HepG2 (cell line): ENCODE data around the gene IL1RAP. TPM values are rescaled to one million over a fixed set of nuclear protein-coding genes. Genes with fewer than 3 reads are reported as not detected.

Experiments
- ATAC-seq: fragments of 200-7000 bp; cut with Tn5 transposase; 3 replicates; pipeline ENCODE4 v1.9.1; 2020; ENCODE audit warnings: mild to moderate bottlenecking, moderate library complexity
- BruUV-seq: library from RNA; stranded (reverse); fragments of 400-500 nt; replicated peaks from 2 replicates; lab custom pipeline; 2021; lab: Mats Ljungman, UMichigan
- CTCF ChIA-PET: fragments of 300-600 bp; formaldehyde crosslinking; extraction: SDS; loops from one replicate; lab custom pipeline; 2021; ENCODE audit warnings: low total read pairs, inconsistent platforms, low intra/inter-chr PET ratio; lab: Yijun Ruan, JAX
- POLR2A ChIA-PET: fragments of 350-600 bp; sonication (Branson Sonifier 250); formaldehyde crosslinking; loops from one replicate; lab custom pipeline; 2020; ENCODE audit warnings: antibody characterized with exemption, inconsistent platforms; lab: Yijun Ruan, JAX
- DNase-seq: peaks from one replicate; pipeline ENCODE4 v3.0.0-alpha.2; 2015; ENCODE audit warnings: low spot score
- FAIRE-seq: peaks from 3 replicates; lab custom pipeline; 2011; peaks lifted over from hg19 to GRCh38; lab: Jason Lieb, UNC
- H2AFZ ChIP-seq: one replicate; pipeline ENCODE4 v1.6.1; 2011; ENCODE audit warnings: low read length, inconsistent platforms
- H3K27ac ChIP-seq: fragments of 300-600 bp; 3 replicates; pipeline ENCODE4 v1.8.0; 2011; ENCODE audit warnings: mixed run types, mild to moderate bottlenecking, mixed read lengths, low read length, inconsistent platforms; ENCODE audit not compliant: insufficient read depth; ENCODE audit errors: extremely low read length
- H3K27me3 ChIP-seq, 2 experiments: fragments of 200-600 bp in 1 of 2; 2 replicates in 1 of 2; 3 replicates in 1 of 2; pipeline versions ENCODE4 v1.6.0 to v1.8.0; 2011; ENCODE audit warnings: low read length in 2 of 2, mild to moderate bottlenecking in 2 of 2, moderate library complexity in 2 of 2, inconsistent platforms in 1 of 2; ENCODE audit not compliant: insufficient read depth in 2 of 2, control insufficient read depth in 1 of 2
- H3K36me3 ChIP-seq, 2 experiments: fragments of 200-600 bp in 1 of 2; replicated peaks in 1 of 2; 2 replicates in 1 of 2; 3 replicates in 1 of 2; pipeline versions ENCODE4 v1.5.1 to v1.8.0; 2011; ENCODE audit warnings: low read length in 2 of 2, inconsistent platforms in 1 of 2; ENCODE audit not compliant: insufficient read depth in 2 of 2, control insufficient read depth in 1 of 2
- H3K4me1 ChIP-seq: 2 replicates; pipeline ENCODE4 v1.5.1; 2012; ENCODE audit warnings: low read length, inconsistent platforms; ENCODE audit not compliant: insufficient read depth
- H3K4me2 ChIP-seq: 2 replicates; pipeline ENCODE4 v1.6.0; 2011; ENCODE audit warnings: low read depth, low read length, inconsistent platforms
- H3K4me3 ChIP-seq, 3 experiments: fragments of 200-600 bp in 1 of 3; sonication (generic), shearing (Covaris generic) in 1 of 3; replicated peaks in 1 of 3; 2 replicates each; pipeline ENCODE4 v1.5.1; 2011 to 2016; ENCODE audit warnings: low read length in 3 of 3, inconsistent platforms in 2 of 3, low read depth in 2 of 3, mild to moderate bottlenecking in 2 of 3, control low read depth in 1 of 3, mixed read lengths in 1 of 3; ENCODE audit not compliant: insufficient read depth in 1 of 3
- H3K79me2 ChIP-seq: one replicate; pipeline ENCODE4 v1.6.1; 2011; ENCODE audit warnings: low read length, inconsistent platforms; ENCODE audit not compliant: insufficient read depth
- H3K9ac ChIP-seq: 2 replicates; pipeline ENCODE4 v1.6.0; 2011; ENCODE audit warnings: mild to moderate bottlenecking, low read depth, low read length, inconsistent platforms; ENCODE audit not compliant: insufficient read depth
- H3K9me3 ChIP-seq: 2 replicates; pipeline ENCODE4 v1.5.1; 2012; ENCODE audit warnings: mild to moderate bottlenecking, low read length
- H4K20me1 ChIP-seq: 2 replicates; pipeline ENCODE4 v1.6.0; 2011; ENCODE audit warnings: inconsistent platforms, mild to moderate bottlenecking, low read length, moderate library complexity; ENCODE audit not compliant: insufficient read depth
- BCL6 ChIP-seq: IDR thresholded peaks from 2 replicates; pipeline ENCODE4 v1.6.1; 2016; ENCODE audit warnings: missing genetic modification reagents, missing compliant biosample characterization
- CEBPG ChIP-seq: IDR thresholded peaks from 2 replicates; pipeline ENCODE4 v1.6.1; 2016
- CREB1 ChIP-seq, 2 experiments: fragments of 450-650 bp in 1 of 2; IDR thresholded peaks; 2 replicates each; pipeline ENCODE4 v1.6.1; 2016 to 2017; ENCODE audit warnings: control low read depth in 1 of 2, mild to moderate bottlenecking in 1 of 2, missing compliant biosample characterization in 1 of 2, missing genetic modification characterization in 1 of 2
- ELF3 ChIP-seq: IDR thresholded peaks from 2 replicates; pipeline ENCODE4 v1.6.1; 2016; ENCODE audit warnings: missing genetic modification reagents, missing compliant biosample characterization
- EP300 ChIP-seq, 3 experiments: sonication (generic) in 1 of 3; formaldehyde crosslinking in 1 of 3; IDR thresholded peaks; 2 replicates each; pipeline versions ENCODE4 v1.5.1 to v1.6.1; 2011 to 2020; ENCODE audit warnings: low read depth in 2 of 3, low read length in 2 of 3, borderline replicate concordance in 1 of 3, improper control_type of control experiment in 1 of 3, mild to moderate bottlenecking in 1 of 3, missing genetic modification reagents in 1 of 3, moderate library complexity in 1 of 3
- FOXA3 ChIP-seq: IDR thresholded peaks from 2 replicates; pipeline ENCODE4 v1.6.1; 2016; ENCODE audit warnings: missing genetic modification reagents, missing compliant biosample characterization
- GATAD2A ChIP-seq: IDR thresholded peaks from 2 replicates; pipeline ENCODE4 v1.6.1; 2016
- IRF2 ChIP-seq: IDR thresholded peaks from 2 replicates; pipeline ENCODE4 v1.6.1; 2018; ENCODE audit warnings: missing genetic modification reagents, missing compliant biosample characterization
- ISX ChIP-seq: sonication (generic); formaldehyde crosslinking; conservative IDR thresholded peaks from 2 replicates; pipeline ENCODE4 v1.5.0; 2020; ENCODE audit warnings: missing genetic modification reagents
- MAX ChIP-seq: IDR thresholded peaks from 2 replicates; pipeline ENCODE4 v1.6.1; 2012; ENCODE audit warnings: inconsistent platforms
- MED1 ChIP-seq: sonication (generic); formaldehyde crosslinking; IDR thresholded peaks from 2 replicates; pipeline ENCODE4 v1.4.0; 2020; ENCODE audit warnings: missing genetic modification reagents
- NCOR1 ChIP-seq: fragments of 200-600 bp; sonication (generic); IDR thresholded peaks from 2 replicates; pipeline ENCODE4 v1.7.0; 2017; ENCODE audit warnings: antibody characterized with exemption, low read length, borderline replicate concordance
- NR3C1 ChIP-seq: sonication (generic); formaldehyde crosslinking; IDR thresholded peaks from 2 replicates; pipeline ENCODE4 v1.4.0; 2020; ENCODE audit warnings: missing genetic modification reagents
- PATZ1 ChIP-seq: sonication (generic); formaldehyde crosslinking; IDR thresholded peaks from 2 replicates; pipeline ENCODE4 v1.4.0; 2020; ENCODE audit warnings: missing genetic modification reagents
- PCBP2 ChIP-seq: fragments of 200-400 bp; formaldehyde crosslinking; optimal IDR thresholded peaks from 2 replicates; pipeline ENCODE3; 2018; ENCODE audit warnings: low read length, low read depth; ENCODE audit not compliant: poor library complexity, severe bottlenecking
- RFX3 ChIP-seq: IDR thresholded peaks from 2 replicates; pipeline ENCODE4 v1.6.1; 2016; ENCODE audit warnings: missing biosample characterization, missing genetic modification reagents
- SOX5 ChIP-seq: IDR thresholded peaks from 2 replicates; pipeline ENCODE4 v1.6.1; 2016; ENCODE audit warnings: borderline replicate concordance
- SOX6 ChIP-seq, 2 experiments: fragments of 450-650 bp in 1 of 2; sonication (generic) in 1 of 2; formaldehyde crosslinking in 1 of 2; IDR thresholded peaks; 2 replicates each; pipeline versions ENCODE4 v1.4.0 to v1.6.1; 2017 to 2020; ENCODE audit warnings: antibody characterized with exemption in 1 of 2, mild to moderate bottlenecking in 1 of 2, missing genetic modification reagents in 1 of 2
- TBP ChIP-seq: sonication (generic); formaldehyde crosslinking; IDR thresholded peaks from 2 replicates; pipeline ENCODE4 v1.5.0; 2020; ENCODE audit warnings: missing genetic modification reagents
- TRAFD1 ChIP-seq: sonication (generic); formaldehyde crosslinking; IDR thresholded peaks from 2 replicates; pipeline ENCODE4 v1.5.1; 2020; ENCODE audit warnings: missing genetic modification reagents, mild to moderate bottlenecking, borderline replicate concordance
- ZFP90 ChIP-seq: sonication (generic); formaldehyde crosslinking; IDR thresholded peaks from 2 replicates; pipeline ENCODE4 v1.8.0; 2022; ENCODE audit warnings: missing genetic modification reagents, mild to moderate bottlenecking, inconsistent platforms, borderline replicate concordance
- ZNF225 ChIP-seq: sonication (generic); formaldehyde crosslinking; IDR thresholded peaks from 2 replicates; pipeline ENCODE4 v1.4.0; 2020; ENCODE audit warnings: mild to moderate bottlenecking, missing genetic modification reagents
- WGBS: methylation state at CpG from one replicate; pipeline ENCODE4 v1.1.6; 2017; ENCODE audit warnings: low lambda C conversion rate; 5-methylcytosine and 5-hydroxymethylcytosine counted together
- in situ Hi-C: cut with HindIII; loops from 2 replicates; pipeline ENCODE4 v1.10.0; 2017; ENCODE audit warnings: low pct_unique_long_range_greater_than_20kb; ENCODE audit not compliant: extremely low pct_ligation_motif_present
- intact Hi-C: fragments of 100-400 bp; cut with micrococcal nuclease; formaldehyde crosslinking; loops from one replicate; pipeline ENCODE4 v1.10.0; 2022; ENCODE audit not compliant: unreplicated experiment
- polyA plus RNA-seq, 8 experiments: library from polyadenylated mRNA; depleted of rRNA in 3 of 8; stranded (reverse) in 7 of 8; unstranded in 1 of 8; fragments of >200 nt; fragmentation: Illumina TruSeq in 4 of 8; extraction: Trizol in 4 of 8; gene quantifications; 2 replicates each; pipeline versions ENCODE4 v1.2.1 to v1.2.3, GENCODE V29; 2011 to 2016; ENCODE audit warnings: low read depth in 4 of 8, missing spikeins in 1 of 8, mixed read lengths in 1 of 8; ENCODE audit not compliant: insufficient read depth in 1 of 8
- total RNA-seq, 5 experiments: library from RNA; depleted of rRNA; stranded (reverse); fragments of >200 nt; fragmentation: Illumina TruSeq; extraction: Trizol; gene quantifications; 2 replicates each; pipeline ENCODE4 v1.2.3, GENCODE V29; 2016; ENCODE audit warnings: low read depth in 1 of 5

Gene IL1RAP
- total and polyA plus RNA-seq, 2 of the 13 experiments (the other 11 are each of a cell fraction or from before 2014, with no cell fraction given), result 18.3 to 54.9 TPM

- peak overlapping the region; percentile 45 for H3K4me2 ChIP-seq
- H3K9me3 ChIP-seq, result no peaks in the 10 kb centered on the region
- TF ChIP-seq IRF2 (CRISPR knock-in tag) (peak; percentile 19; the same call in 1 of the 2 replicates), SOX5 (CRISPR knock-in tag) (0 out of 2 replicates have a peak, but pooled peaks have one; percentile 41), TBP (no peak), ZFP90 (CRISPR knock-in tag) (no peak), ELF3 (CRISPR knock-in tag) (peak; percentile 78), MED1 (CRISPR knock-in tag) (0 out of 2 replicates have a peak, but pooled peaks have one; percentile 26), ZNF225 (CRISPR knock-in tag) (no peak), PCBP2 (no peak), BCL6 (CRISPR knock-in tag) (peak; percentile 40), CEBPG (peak; percentile 49), SOX6 (IDR thresholded peaks at IDR 0.05) (no peak), SOX6 (CRISPR knock-in tag; IDR thresholded peaks at IDR 0.05) (0 out of 2 replicates have a peak, but pooled peaks have one; percentile 20), PATZ1 (peak; percentile 23; the same call in 1 of the 2 replicates), CREB1 (IDR thresholded peaks at IDR 0.05) (no peak), CREB1 (CRISPR knock-in tag; IDR thresholded peaks at IDR 0.05) (peak; percentile 14; the same call in 1 of the 2 replicates), ISX (CRISPR knock-in tag) (no peak), NR3C1 (CRISPR knock-in tag) (no peak), GATAD2A (CRISPR knock-in tag) (0 out of 2 replicates have a peak, but pooled peaks have one; percentile 42), FOXA3 (peak; percentile 43; the same call in 1 of the 2 replicates), TRAFD1 (CRISPR knock-in tag) (no peak), RFX3 (CRISPR knock-in tag) (peak; percentile 91), EP300 (IDR thresholded peaks at IDR 0.05; ENCODE audit: low read depth in 2 of 2, low read length in 2 of 2) (peak in 1 of 2 experiments; percentile 76; a peak in 3 of 4 replicates), EP300 (CRISPR knock-in tag; IDR thresholded peaks at IDR 0.05; ENCODE audit: borderline replicate concordance) (0 out of 2 replicates have a peak, but pooled peaks have one; percentile 21), NCOR1 (peak; percentile 52; the same call in 1 of the 2 replicates), MAX (no peak)
Measured at GRCh38 chr3:190617185-190617584, 103.3 kb downstream of the IL1RAP start.

More at GRCh38 chr3:190617185-190617584, 103.3 kb downstream of the IL1RAP start:
- CTCF ChIA-PET, result no interaction called here
- Histone ChIP-seq H3K79me2 (no peaks in the 10 kb centered on the region), H2AFZ (no peak overlapping the region), H3K4me1 (peaks cover 80% of the 10 kb centered on the region), H3K36me3 (0 out of 5 replicates have a peak, but pooled peaks cover 0 to 1% of the 10 kb centered on the region in 2 experiments), H3K27ac (peak overlapping the region; percentile 75), H3K9ac (peak overlapping the region; percentile 51), H3K4me3 (no peak overlapping the region; a peak in 1 of 6 replicates), H4K20me1 (no peaks in the 10 kb centered on the region), H3K27me3 (no peaks in the 10 kb centered on the region)
- intact Hi-C loops (loop anchor here (2.0 to 5.0 kb wide), 2 partner anchors 50 to 102 kb away; partner anchors contain the start of gene IL1RAP), in situ Hi-C loops (no loop called here)
- ATAC-seq (peak; percentile 84), DNase-seq (peak; percentile 92), FAIRE-seq (peak; percentile 71)
- WGBS, result 2% methylated on average over 3 of the region's 3 CpGs
- BruUV-seq, result no TSS peak
- POLR2A ChIA-PET, result no interaction called here
